Stimulated activated CD4-positive, alpha-beta T cell treated with anti-CD3 and anti-CD28 coated beads, Interleukin-2, amount 100 ng/mL, for 4 hours (primary cell): ENCODE measurements around the gene LCN6.
"Not testable (repeated sequence)": the region's sequence is repeated elsewhere in the genome, so short reads cannot be mapped to it uniquely, and the experiment has no call there.

Source experiments
- DNase-seq: peaks from one replicate; pipeline ENCODE4 v3.0.0-alpha.2; 2020; ENCODE audit warnings: low read depth

LCN6 gene

GRCh38 chr9:136748201-136748600, at the start of gene LCN6:
Gene LCN6, minus strand, starts transcription at chr9:136748525. Its CDS starts 42 bp downstream, at chr9:136748483.
- DNase-seq = no peak

GRCh38 chr9:136796775-136797347, 48.5 kb upstream of the LCN6 start:
- not testable (repeated sequence) for DNase-seq

- no peak for DNase-seq
These were observed 48.0 kb upstream of the LCN6 start, which contains the start of gene CCDC183 for GRCh38 chr9:136796238-136796774. Gene CCDC183, plus strand, starts transcription at chr9:136796338. Its CDS starts 60 bp downstream, at chr9:136796398.

GRCh38 chr9:136795000-136795348, 46.6 kb upstream of the LCN6 start:
- DNase-seq = no peak

GRCh38 chr9:136794281-136794999, 46.1 kb upstream of the LCN6 start:
- DNase-seq = no peak

- no peak for DNase-seq
These were observed 45.0 kb upstream of the LCN6 start for GRCh38 chr9:136793086-136793946.

- no peak for DNase-seq
These were observed 44.2 kb upstream of the LCN6 start for GRCh38 chr9:136792321-136793085.

- peak; percentile 52 for DNase-seq
These were observed 43.4 kb upstream of the LCN6 start for GRCh38 chr9:136791516-136792276.

GRCh38 chr9:136790640-136791515, 42.6 kb upstream of the LCN6 start, which contains the start of gene TMEM141:
Gene TMEM141, plus strand, starts transcription at chr9:136791344. Its CDS starts 27 bp downstream, at chr9:136791371.
- DNase-seq = peak; percentile 100

GRCh38 chr9:136789523-136789937, 41.2 kb upstream of the LCN6 start:
- no peak for DNase-seq

GRCh38 chr9:136788644-136789522, 40.6 kb upstream of the LCN6 start:
- DNase-seq = not testable (repeated sequence)

GRCh38 chr9:136787690-136788400, 39.5 kb upstream of the LCN6 start:
- DNase-seq = peak; percentile 55

- DNase-seq = not testable (repeated sequence)
These were observed 38.7 kb upstream of the LCN6 start for GRCh38 chr9:136786983-136787382.

- DNase-seq = no peak
These were observed 38.1 kb upstream of the LCN6 start for GRCh38 chr9:136786451-136786850.

- DNase-seq = not testable (repeated sequence)
These were observed 37.4 kb upstream of the LCN6 start for GRCh38 chr9:136785565-136786355.

- DNase-seq = no peak
These were observed 36.7 kb upstream of the LCN6 start for GRCh38 chr9:136784997-136785361.

- no peak for DNase-seq
These were observed 36.1 kb upstream of the LCN6 start for GRCh38 chr9:136784249-136784996.
